HEK293 (cell line): ENCODE data around the gene RPEL1.

Experiments used
- MZF1 ChIP-seq: fragments of 450-650 bp; formaldehyde crosslinking; IDR thresholded peaks from 2 replicates; pipeline ENCODE4 v1.5.1; 2017; ENCODE audit warnings: missing biosample characterization, missing genetic modification characterization, borderline replicate concordance
- OSR2 ChIP-seq: fragments of 450-650 bp; formaldehyde crosslinking; IDR thresholded peaks from 2 replicates; pipeline ENCODE4 v1.5.1; 2016; ENCODE audit warnings: missing biosample characterization, missing genetic modification characterization
- SP7 ChIP-seq: fragments of 450-650 bp; formaldehyde crosslinking; IDR thresholded peaks from 2 replicates; pipeline ENCODE4 v1.5.1; 2016; ENCODE audit warnings: missing biosample characterization, missing genetic modification characterization
- ZNF223 ChIP-seq: fragments of 450-650 bp; formaldehyde crosslinking; IDR thresholded peaks from 2 replicates; pipeline ENCODE4 v1.5.1; 2016; ENCODE audit warnings: missing biosample characterization, missing genetic modification characterization
- ZNF311 ChIP-seq: fragments of 450-650 bp; formaldehyde crosslinking; IDR thresholded peaks from 2 replicates; pipeline ENCODE4 v1.5.1; 2017; ENCODE audit warnings: missing biosample characterization, missing genetic modification characterization, borderline replicate concordance
- ZNF324 ChIP-seq: fragments of 450-650 bp; formaldehyde crosslinking; IDR thresholded peaks from 2 replicates; pipeline ENCODE4 v1.5.1; 2016; ENCODE audit warnings: missing biosample characterization, missing genetic modification characterization
- ZNF394 ChIP-seq: fragments of 450-650 bp; formaldehyde crosslinking; IDR thresholded peaks from 2 replicates; pipeline ENCODE4 v1.5.1; 2016; ENCODE audit warnings: missing biosample characterization, missing genetic modification characterization, mild to moderate bottlenecking, moderate library complexity, borderline replicate concordance
- ZNF416 ChIP-seq: fragments of 450-650 bp; formaldehyde crosslinking; IDR thresholded peaks from 2 replicates; pipeline ENCODE4 v1.5.1; 2016; ENCODE audit warnings: missing biosample characterization, missing genetic modification characterization
- ZNF548 ChIP-seq: fragments of 450-650 bp; formaldehyde crosslinking; IDR thresholded peaks from 2 replicates; pipeline ENCODE4 v1.5.1; 2016; ENCODE audit warnings: missing biosample characterization, missing genetic modification characterization
- ZNF549 ChIP-seq: fragments of 450-650 bp; IDR thresholded peaks from 2 replicates; pipeline ENCODE4 v1.5.1; 2018; ENCODE audit warnings: missing biosample characterization, missing genetic modification characterization, mild to moderate bottlenecking, inconsistent platforms, moderate library complexity
- ZNF785 ChIP-seq: fragments of 450-650 bp; formaldehyde crosslinking; IDR thresholded peaks from 2 replicates; pipeline ENCODE4 v1.5.1; 2016; ENCODE audit warnings: missing biosample characterization, missing genetic modification characterization
- TF ChIP-seq, protein P1 (sequence below): fragments of 450-650 bp; IDR thresholded peaks from 2 replicates; pipeline ENCODE4 v1.5.1; 2018; ENCODE audit warnings: missing biosample characterization, missing genetic modification characterization
- TF ChIP-seq, protein P2 (sequence below): fragments of 450-650 bp; formaldehyde crosslinking; IDR thresholded peaks from 2 replicates; pipeline ENCODE4 v1.5.1; 2016; ENCODE audit warnings: missing biosample characterization, missing genetic modification characterization, borderline replicate concordance
- TF ChIP-seq, protein P3 (sequence below): fragments of 450-650 bp; formaldehyde crosslinking; IDR thresholded peaks from 2 replicates; pipeline ENCODE4 v1.5.1; 2016; ENCODE audit warnings: missing biosample characterization, missing genetic modification characterization
- TF ChIP-seq, protein P4 (sequence below): fragments of 450-650 bp; formaldehyde crosslinking; IDR thresholded peaks from 2 replicates; pipeline ENCODE4 v1.5.1; 2016; ENCODE audit warnings: missing biosample characterization, missing genetic modification characterization, borderline replicate concordance
- TF ChIP-seq, protein P5 (sequence below): fragments of 450-650 bp; formaldehyde crosslinking; IDR thresholded peaks from 2 replicates; pipeline ENCODE4 v1.5.1; 2017; ENCODE audit warnings: missing biosample characterization, missing genetic modification characterization
- TF ChIP-seq, protein P6 (sequence below): fragments of 450-650 bp; formaldehyde crosslinking; IDR thresholded peaks from 2 replicates; pipeline ENCODE4 v1.5.1; 2016; ENCODE audit warnings: missing biosample characterization, missing genetic modification characterization
- TF ChIP-seq, protein P7 (sequence below): fragments of 450-650 bp; formaldehyde crosslinking; IDR thresholded peaks from 2 replicates; pipeline ENCODE4 v1.5.1; 2016; ENCODE audit warnings: missing biosample characterization, missing genetic modification characterization
- TF ChIP-seq, protein P8 (sequence below): fragments of 450-650 bp; formaldehyde crosslinking; IDR thresholded peaks from 2 replicates; pipeline ENCODE4 v1.5.1; 2016; ENCODE audit warnings: missing biosample characterization, missing genetic modification characterization

Gene RPEL1

DNA sequence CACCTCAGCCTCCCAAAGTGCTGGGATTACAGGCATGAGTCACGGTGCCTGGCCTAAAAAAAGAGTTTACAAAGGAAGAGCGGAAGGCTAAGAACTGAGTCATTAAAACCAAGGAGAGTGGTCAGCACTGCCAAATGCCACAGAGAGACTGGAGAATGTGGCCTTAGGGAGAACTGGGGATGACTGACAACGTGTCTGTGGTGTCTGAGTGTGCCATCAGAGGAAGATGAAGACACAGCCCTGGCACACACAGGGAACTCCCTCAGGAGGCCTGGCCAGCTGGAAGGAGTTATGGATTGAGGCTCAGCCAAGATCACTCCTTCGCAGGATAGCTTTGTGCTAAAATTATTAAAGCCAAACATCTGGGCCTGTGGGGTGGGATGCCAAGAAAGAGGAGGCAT is 27.4 kb downstream of the RPEL1 start (continued):
- TF ChIP-seq, protein P1, sequence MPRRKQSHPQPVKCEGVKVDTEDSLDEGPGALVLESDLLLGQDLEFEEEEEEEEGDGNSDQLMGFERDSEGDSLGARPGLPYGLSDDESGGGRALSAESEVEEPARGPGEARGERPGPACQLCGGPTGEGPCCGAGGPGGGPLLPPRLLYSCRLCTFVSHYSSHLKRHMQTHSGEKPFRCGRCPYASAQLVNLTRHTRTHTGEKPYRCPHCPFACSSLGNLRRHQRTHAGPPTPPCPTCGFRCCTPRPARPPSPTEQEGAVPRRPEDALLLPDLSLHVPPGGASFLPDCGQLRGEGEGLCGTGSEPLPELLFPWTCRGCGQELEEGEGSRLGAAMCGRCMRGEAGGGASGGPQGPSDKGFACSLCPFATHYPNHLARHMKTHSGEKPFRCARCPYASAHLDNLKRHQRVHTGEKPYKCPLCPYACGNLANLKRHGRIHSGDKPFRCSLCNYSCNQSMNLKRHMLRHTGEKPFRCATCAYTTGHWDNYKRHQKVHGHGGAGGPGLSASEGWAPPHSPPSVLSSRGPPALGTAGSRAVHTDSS (tag by site-specific recombination) = no peak
- TF ChIP-seq ZNF311 (tag by site-specific recombination) = no peak
- no peak for TF ChIP-seq OSR2 (tag by site-specific recombination)
- TF ChIP-seq ZNF394 (tag by site-specific recombination) = no peak; the same call in 1 of the 2 replicates
- TF ChIP-seq, protein P2, sequence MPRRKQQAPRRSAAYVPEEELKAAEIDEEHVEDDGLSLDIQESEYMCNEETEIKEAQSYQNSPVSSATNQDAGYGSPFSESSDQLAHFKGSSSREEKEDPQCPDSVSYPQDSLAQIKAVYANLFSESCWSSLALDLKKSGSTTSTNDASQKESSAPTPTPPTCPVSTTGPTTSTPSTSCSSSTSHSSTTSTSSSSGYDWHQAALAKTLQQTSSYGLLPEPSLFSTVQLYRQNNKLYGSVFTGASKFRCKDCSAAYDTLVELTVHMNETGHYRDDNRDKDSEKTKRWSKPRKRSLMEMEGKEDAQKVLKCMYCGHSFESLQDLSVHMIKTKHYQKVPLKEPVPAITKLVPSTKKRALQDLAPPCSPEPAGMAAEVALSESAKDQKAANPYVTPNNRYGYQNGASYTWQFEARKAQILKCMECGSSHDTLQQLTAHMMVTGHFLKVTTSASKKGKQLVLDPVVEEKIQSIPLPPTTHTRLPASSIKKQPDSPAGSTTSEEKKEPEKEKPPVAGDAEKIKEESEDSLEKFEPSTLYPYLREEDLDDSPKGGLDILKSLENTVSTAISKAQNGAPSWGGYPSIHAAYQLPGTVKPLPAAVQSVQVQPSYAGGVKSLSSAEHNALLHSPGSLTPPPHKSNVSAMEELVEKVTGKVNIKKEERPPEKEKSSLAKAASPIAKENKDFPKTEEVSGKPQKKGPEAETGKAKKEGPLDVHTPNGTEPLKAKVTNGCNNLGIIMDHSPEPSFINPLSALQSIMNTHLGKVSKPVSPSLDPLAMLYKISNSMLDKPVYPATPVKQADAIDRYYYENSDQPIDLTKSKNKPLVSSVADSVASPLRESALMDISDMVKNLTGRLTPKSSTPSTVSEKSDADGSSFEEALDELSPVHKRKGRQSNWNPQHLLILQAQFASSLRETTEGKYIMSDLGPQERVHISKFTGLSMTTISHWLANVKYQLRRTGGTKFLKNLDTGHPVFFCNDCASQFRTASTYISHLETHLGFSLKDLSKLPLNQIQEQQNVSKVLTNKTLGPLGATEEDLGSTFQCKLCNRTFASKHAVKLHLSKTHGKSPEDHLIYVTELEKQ = no peak; the same call in 1 of the 2 replicates
- TF ChIP-seq, protein P3, sequence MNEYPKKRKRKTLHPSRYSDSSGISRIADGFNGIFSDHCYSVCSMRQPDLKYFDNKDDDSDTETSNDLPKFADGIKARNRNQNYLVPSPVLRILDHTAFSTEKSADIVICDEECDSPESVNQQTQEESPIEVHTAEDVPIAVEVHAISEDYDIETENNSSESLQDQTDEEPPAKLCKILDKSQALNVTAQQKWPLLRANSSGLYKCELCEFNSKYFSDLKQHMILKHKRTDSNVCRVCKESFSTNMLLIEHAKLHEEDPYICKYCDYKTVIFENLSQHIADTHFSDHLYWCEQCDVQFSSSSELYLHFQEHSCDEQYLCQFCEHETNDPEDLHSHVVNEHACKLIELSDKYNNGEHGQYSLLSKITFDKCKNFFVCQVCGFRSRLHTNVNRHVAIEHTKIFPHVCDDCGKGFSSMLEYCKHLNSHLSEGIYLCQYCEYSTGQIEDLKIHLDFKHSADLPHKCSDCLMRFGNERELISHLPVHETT (tag by site-specific recombination) = 0 out of 2 replicates have a peak, but pooled peaks have one; percentile 16
- no peak for TF ChIP-seq MZF1
- TF ChIP-seq, protein P4, sequence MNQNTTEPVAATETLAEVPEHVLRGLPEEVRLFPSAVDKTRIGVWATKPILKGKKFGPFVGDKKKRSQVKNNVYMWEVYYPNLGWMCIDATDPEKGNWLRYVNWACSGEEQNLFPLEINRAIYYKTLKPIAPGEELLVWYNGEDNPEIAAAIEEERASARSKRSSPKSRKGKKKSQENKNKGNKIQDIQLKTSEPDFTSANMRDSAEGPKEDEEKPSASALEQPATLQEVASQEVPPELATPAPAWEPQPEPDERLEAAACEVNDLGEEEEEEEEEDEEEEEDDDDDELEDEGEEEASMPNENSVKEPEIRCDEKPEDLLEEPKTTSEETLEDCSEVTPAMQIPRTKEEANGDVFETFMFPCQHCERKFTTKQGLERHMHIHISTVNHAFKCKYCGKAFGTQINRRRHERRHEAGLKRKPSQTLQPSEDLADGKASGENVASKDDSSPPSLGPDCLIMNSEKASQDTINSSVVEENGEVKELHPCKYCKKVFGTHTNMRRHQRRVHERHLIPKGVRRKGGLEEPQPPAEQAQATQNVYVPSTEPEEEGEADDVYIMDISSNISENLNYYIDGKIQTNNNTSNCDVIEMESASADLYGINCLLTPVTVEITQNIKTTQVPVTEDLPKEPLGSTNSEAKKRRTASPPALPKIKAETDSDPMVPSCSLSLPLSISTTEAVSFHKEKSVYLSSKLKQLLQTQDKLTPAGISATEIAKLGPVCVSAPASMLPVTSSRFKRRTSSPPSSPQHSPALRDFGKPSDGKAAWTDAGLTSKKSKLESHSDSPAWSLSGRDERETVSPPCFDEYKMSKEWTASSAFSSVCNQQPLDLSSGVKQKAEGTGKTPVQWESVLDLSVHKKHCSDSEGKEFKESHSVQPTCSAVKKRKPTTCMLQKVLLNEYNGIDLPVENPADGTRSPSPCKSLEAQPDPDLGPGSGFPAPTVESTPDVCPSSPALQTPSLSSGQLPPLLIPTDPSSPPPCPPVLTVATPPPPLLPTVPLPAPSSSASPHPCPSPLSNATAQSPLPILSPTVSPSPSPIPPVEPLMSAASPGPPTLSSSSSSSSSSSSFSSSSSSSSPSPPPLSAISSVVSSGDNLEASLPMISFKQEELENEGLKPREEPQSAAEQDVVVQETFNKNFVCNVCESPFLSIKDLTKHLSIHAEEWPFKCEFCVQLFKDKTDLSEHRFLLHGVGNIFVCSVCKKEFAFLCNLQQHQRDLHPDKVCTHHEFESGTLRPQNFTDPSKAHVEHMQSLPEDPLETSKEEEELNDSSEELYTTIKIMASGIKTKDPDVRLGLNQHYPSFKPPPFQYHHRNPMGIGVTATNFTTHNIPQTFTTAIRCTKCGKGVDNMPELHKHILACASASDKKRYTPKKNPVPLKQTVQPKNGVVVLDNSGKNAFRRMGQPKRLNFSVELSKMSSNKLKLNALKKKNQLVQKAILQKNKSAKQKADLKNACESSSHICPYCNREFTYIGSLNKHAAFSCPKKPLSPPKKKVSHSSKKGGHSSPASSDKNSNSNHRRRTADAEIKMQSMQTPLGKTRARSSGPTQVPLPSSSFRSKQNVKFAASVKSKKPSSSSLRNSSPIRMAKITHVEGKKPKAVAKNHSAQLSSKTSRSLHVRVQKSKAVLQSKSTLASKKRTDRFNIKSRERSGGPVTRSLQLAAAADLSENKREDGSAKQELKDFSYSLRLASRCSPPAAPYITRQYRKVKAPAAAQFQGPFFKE = no peak
- no peak for TF ChIP-seq ZNF785 (tag by site-specific recombination)
- TF ChIP-seq ZNF549 = no peak
- TF ChIP-seq ZNF223 = no peak
- TF ChIP-seq, protein P5, sequence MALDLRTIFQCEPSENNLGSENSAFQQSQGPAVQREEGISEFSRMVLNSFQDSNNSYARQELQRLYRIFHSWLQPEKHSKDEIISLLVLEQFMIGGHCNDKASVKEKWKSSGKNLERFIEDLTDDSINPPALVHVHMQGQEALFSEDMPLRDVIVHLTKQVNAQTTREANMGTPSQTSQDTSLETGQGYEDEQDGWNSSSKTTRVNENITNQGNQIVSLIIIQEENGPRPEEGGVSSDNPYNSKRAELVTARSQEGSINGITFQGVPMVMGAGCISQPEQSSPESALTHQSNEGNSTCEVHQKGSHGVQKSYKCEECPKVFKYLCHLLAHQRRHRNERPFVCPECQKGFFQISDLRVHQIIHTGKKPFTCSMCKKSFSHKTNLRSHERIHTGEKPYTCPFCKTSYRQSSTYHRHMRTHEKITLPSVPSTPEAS (tag by site-specific recombination) = no peak
- no peak for TF ChIP-seq ZNF416 (tag by site-specific recombination)
- TF ChIP-seq, protein P6, sequence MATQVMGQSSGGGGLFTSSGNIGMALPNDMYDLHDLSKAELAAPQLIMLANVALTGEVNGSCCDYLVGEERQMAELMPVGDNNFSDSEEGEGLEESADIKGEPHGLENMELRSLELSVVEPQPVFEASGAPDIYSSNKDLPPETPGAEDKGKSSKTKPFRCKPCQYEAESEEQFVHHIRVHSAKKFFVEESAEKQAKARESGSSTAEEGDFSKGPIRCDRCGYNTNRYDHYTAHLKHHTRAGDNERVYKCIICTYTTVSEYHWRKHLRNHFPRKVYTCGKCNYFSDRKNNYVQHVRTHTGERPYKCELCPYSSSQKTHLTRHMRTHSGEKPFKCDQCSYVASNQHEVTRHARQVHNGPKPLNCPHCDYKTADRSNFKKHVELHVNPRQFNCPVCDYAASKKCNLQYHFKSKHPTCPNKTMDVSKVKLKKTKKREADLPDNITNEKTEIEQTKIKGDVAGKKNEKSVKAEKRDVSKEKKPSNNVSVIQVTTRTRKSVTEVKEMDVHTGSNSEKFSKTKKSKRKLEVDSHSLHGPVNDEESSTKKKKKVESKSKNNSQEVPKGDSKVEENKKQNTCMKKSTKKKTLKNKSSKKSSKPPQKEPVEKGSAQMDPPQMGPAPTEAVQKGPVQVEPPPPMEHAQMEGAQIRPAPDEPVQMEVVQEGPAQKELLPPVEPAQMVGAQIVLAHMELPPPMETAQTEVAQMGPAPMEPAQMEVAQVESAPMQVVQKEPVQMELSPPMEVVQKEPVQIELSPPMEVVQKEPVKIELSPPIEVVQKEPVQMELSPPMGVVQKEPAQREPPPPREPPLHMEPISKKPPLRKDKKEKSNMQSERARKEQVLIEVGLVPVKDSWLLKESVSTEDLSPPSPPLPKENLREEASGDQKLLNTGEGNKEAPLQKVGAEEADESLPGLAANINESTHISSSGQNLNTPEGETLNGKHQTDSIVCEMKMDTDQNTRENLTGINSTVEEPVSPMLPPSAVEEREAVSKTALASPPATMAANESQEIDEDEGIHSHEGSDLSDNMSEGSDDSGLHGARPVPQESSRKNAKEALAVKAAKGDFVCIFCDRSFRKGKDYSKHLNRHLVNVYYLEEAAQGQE (tag by site-specific recombination) = 0 out of 2 replicates have a peak, but pooled peaks have one; percentile 19
- TF ChIP-seq, protein P7, sequence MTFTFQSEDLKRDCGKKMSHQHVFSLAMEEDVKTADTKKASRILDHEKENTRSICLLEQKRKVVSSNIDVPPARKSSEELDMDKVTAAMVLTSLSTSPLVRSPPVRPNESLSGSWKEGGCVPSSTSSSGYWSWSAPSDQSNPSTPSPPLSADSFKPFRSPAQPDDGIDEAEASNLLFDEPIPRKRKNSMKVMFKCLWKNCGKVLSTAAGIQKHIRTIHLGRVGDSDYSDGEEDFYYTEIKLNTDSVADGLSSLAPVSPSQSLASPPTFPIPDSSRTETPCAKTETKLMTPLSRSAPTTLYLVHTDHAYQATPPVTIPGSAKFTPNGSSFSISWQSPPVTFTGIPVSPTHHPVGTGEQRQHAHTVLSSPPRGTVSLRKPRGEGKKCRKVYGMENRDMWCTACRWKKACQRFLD (tag by site-specific recombination) = no peak
- no peak for TF ChIP-seq ZNF548
- TF ChIP-seq SP7 (tag by site-specific recombination) = peak; percentile 53; the same call in 1 of the 2 replicates
- TF ChIP-seq, protein P8, sequence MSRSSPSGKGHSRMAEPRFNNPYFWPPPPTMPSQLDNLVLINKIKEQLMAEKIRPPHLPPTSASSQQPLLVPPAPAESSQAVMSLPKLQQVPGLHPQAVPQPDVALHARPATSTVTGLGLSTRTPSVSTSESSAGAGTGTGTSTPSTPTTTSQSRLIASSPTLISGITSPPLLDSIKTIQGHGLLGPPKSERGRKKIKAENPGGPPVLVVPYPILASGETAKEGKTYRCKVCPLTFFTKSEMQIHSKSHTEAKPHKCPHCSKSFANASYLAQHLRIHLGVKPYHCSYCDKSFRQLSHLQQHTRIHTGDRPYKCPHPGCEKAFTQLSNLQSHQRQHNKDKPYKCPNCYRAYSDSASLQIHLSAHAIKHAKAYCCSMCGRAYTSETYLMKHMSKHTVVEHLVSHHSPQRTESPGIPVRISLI = peak; percentile 87
- no peak for TF ChIP-seq ZNF324
